MCF 10A (cell line): Measurements from ENCODE around the gene MICOS13. TPM values are rescaled to one million over a fixed set of nuclear protein-coding genes. Genes with fewer than 3 reads are reported as not detected.

ENCODE experiments used
- BruUV-seq: library from RNA; stranded (reverse); fragments of 400-500 nt; replicated peaks from 2 replicates; lab custom pipeline; 2021; lab: Mats Ljungman, UMichigan
- CTCF ChIA-PET: fragments of 300-600 bp; sonication (Branson Sonifier 250); formaldehyde crosslinking; extraction: SDS; loops from one replicate; lab custom pipeline; 2021; ENCODE audit warnings: antibody characterized with exemption, inconsistent platforms; lab: Yijun Ruan, JAX
- POLR2A ChIA-PET: fragments of 300-600, 350-650 bp; sonication (Branson Sonifier 250); formaldehyde crosslinking; extraction: SDS; loops from one replicate; lab custom pipeline; 2020; ENCODE audit warnings: antibody characterized with exemption, inconsistent platforms; lab: Yijun Ruan, JAX
- DNase-seq: peaks from one replicate; pipeline ENCODE4 v3.0.0-alpha.2; 2018; ENCODE audit not compliant: unreplicated experiment
- H3K27ac Mint-ChIP-seq: one replicate; pipeline ENCODE4 v1.8.0; 2022; ENCODE audit warnings: mild to moderate bottlenecking, low read depth, mixed read lengths; ENCODE audit not compliant: unreplicated experiment
- H3K27me3 Mint-ChIP-seq: one replicate; pipeline ENCODE4 v1.8.0; 2022; ENCODE audit warnings: mixed read lengths; ENCODE audit not compliant: insufficient read depth, unreplicated experiment
- H3K36me3 Mint-ChIP-seq: one replicate; pipeline ENCODE4 v1.8.0; 2022; ENCODE audit warnings: mild to moderate bottlenecking, moderate library complexity, mixed read lengths; ENCODE audit not compliant: insufficient read depth, unreplicated experiment
- H3K4me1 Mint-ChIP-seq: one replicate; pipeline ENCODE4 v1.8.0; 2022; ENCODE audit warnings: mixed read lengths; ENCODE audit not compliant: insufficient read depth, unreplicated experiment
- H3K4me3 Mint-ChIP-seq: one replicate; pipeline ENCODE4 v1.8.0; 2022; ENCODE audit warnings: mild to moderate bottlenecking, moderate library complexity, mixed read lengths; ENCODE audit not compliant: unreplicated experiment
- H3K9me3 Mint-ChIP-seq: one replicate; pipeline ENCODE4 v1.8.0; 2022; ENCODE audit warnings: mixed read lengths; ENCODE audit not compliant: unreplicated experiment
- intact Hi-C: fragments of 100-400 bp; cut with micrococcal nuclease; formaldehyde crosslinking; loops from 2 replicates; pipeline ENCODE4 v1.14.1; 2022
- total RNA-seq: library from RNA; stranded (reverse); gene quantifications from 2 replicates; pipeline ENCODE4 v1.2.3, GENCODE V29; 2022
- TF ChIP-seq, protein P1 (sequence below): fragments of 200-600 bp; IDR thresholded peaks from one replicate; pipeline ENCODE4 v1.8.0; 2022; ENCODE audit warnings: antibody characterized with exemption, mild to moderate bottlenecking; ENCODE audit not compliant: unreplicated experiment

Gene MICOS13
- total RNA-seq, 1 experiment from 2014 or later = 73.0 TPM

DNA sequence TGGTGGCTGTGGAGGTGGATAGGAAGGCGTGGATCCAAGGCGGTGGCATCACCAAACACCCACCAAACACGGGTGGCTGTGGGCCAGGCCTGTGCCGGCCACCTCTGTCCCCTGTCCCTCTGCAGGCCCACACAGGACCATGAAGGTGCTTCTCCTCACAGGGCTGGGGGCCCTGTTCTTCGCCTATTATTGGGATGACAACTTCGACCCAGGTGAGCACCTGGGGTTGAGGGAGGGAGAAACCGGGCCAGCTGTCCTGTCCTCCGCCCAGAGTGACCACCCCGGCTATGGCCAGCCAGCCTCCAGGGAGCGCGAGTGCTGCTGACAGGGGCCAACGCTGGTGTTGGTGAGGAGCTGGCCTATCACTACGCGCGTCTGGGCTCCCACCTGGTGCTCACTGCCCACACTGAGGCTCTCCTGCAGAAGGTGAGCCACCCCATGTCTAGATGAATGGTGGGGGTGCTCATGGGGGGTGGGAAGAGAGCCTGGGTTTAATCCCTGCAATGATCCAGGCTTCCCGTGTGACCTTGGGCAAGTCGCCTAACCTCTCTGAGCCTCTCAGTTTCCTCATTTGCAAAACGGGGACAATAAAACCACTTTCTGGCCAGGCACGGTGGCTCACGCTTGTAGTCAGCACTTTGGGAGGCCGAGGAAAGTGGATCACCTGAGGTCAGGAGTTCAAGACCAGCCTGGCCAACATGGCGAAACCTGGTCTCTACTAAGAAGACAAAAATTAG lies 4.5 kb upstream of the MICOS13 start:
- Mint-ChIP-seq H3K4me3 (no peak overlapping the region), H3K9me3 (no peaks in the 10 kb centered on the region), H3K27ac (no peak overlapping the region), H3K36me3 (peaks cover 8% of the 10 kb centered on the region), H3K27me3 (no peaks in the 10 kb centered on the region), H3K4me1 (peaks cover 21% of the 10 kb centered on the region)
- TF ChIP-seq, protein P1, sequence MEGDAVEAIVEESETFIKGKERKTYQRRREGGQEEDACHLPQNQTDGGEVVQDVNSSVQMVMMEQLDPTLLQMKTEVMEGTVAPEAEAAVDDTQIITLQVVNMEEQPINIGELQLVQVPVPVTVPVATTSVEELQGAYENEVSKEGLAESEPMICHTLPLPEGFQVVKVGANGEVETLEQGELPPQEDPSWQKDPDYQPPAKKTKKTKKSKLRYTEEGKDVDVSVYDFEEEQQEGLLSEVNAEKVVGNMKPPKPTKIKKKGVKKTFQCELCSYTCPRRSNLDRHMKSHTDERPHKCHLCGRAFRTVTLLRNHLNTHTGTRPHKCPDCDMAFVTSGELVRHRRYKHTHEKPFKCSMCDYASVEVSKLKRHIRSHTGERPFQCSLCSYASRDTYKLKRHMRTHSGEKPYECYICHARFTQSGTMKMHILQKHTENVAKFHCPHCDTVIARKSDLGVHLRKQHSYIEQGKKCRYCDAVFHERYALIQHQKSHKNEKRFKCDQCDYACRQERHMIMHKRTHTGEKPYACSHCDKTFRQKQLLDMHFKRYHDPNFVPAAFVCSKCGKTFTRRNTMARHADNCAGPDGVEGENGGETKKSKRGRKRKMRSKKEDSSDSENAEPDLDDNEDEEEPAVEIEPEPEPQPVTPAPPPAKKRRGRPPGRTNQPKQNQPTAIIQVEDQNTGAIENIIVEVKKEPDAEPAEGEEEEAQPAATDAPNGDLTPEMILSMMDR = no peak
- POLR2A ChIA-PET = no interaction called here
- no TSS peak for BruUV-seq
- no peak for DNase-seq
- intact Hi-C loops = no loop called here
- CTCF ChIA-PET = no interaction called here

DNA sequence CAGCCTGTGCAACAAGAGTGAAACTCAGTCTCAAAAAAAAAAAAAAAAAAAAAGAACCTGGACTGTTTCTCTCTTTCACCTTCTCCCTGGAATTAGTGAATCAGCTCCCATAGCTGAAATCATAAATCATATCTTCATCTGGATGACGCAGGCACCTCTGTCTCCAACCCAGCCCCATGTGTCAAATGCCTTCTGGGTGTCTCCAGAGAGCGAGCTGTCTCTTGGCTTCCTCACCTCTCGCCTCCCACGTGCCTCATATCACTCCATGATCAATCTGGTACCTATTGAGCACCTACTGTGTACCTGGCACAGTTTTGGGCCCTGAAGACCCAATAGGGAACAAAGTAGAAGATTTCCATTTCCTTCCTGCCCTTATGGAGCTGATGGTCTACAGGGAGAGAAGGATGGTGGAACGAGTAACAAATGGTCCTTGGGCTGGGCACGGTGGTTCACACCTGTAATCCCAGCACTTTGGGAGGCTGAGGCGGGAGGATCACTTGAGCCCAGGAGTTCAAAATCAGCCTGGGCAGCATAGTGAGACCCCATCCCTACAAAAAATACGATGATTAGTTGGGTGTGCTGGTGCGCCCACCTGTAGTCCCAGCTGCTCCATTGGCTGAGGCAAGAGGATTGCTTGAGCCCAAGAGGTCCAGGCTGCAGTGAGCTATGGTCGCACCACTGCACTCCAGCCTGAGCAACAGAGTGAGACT lies 3.0 kb upstream of the MICOS13 start:
- H3K36me3 Mint-ChIP-seq = no peaks in the 10 kb centered on the region
- no peak overlapping the region for H3K4me3 Mint-ChIP-seq
- no peaks in the 10 kb centered on the region for H3K27me3 Mint-ChIP-seq
- no peaks in the 10 kb centered on the region for H3K9me3 Mint-ChIP-seq
- ChIA-PET POLR2A (interaction anchor here (1.0 to 1.2 kb wide), 2 partner anchors 37 to 61 kb away, joined by 3 to 6 read pairs; partner anchors contain the start of genes CATSPERD, LONP1, SAFB and SAFB2), CTCF (interaction anchor here (0.5 to 0.6 kb wide), 4 partner anchors 48 to 1236 kb away, joined by 3 read pairs; no protein-coding TSS in a partner anchor)
- DNase-seq = no peak
- BruUV-seq = no TSS peak
- intact Hi-C loops = no loop called here
- peaks cover 26% of the 10 kb centered on the region for H3K4me1 Mint-ChIP-seq
- TF ChIP-seq, protein P1 = no peak
- H3K27ac Mint-ChIP-seq = no peak overlapping the region

DNA sequence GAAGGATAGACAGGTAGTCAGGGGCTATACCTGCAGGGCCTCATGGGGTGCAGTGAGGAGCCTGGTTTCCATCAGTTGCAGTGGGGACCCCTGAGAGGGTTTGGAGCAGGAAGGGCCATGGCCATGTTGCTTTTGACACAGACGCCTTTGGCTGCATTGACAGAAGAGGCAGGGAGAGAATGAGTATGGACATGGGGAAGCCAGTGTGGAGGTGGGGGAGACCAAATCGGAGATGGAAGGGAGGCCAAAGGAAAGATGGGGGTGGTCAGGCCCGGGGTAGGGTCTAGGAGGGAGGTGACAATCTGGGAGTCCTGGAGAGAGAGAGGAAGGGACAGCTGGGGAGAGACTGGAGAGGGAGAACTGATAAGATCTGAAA lies 1.8 kb upstream of the MICOS13 start:
- POLR2A ChIA-PET = interaction anchor here (0.7 to 1.7 kb wide), 5 partner anchors 8 to 634 kb away, joined by 3 to 7 read pairs (median 6); partner anchors contain the start of genes CATSPERD, LONP1, RPL36 and SAFB
- BruUV-seq = no TSS peak
- Mint-ChIP-seq H3K27me3 (no peaks in the 10 kb centered on the region), H3K27ac (peak overlapping the region; percentile 32), H3K9me3 (no peaks in the 10 kb centered on the region), H3K36me3 (no peaks in the 10 kb centered on the region), H3K4me3 (peak overlapping the region; percentile 76), H3K4me1 (peaks cover 26% of the 10 kb centered on the region)
- no peak for DNase-seq
- TF ChIP-seq, protein P1 = no peak
- CTCF ChIA-PET = no interaction called here
- intact Hi-C loops = no loop called here

DNA sequence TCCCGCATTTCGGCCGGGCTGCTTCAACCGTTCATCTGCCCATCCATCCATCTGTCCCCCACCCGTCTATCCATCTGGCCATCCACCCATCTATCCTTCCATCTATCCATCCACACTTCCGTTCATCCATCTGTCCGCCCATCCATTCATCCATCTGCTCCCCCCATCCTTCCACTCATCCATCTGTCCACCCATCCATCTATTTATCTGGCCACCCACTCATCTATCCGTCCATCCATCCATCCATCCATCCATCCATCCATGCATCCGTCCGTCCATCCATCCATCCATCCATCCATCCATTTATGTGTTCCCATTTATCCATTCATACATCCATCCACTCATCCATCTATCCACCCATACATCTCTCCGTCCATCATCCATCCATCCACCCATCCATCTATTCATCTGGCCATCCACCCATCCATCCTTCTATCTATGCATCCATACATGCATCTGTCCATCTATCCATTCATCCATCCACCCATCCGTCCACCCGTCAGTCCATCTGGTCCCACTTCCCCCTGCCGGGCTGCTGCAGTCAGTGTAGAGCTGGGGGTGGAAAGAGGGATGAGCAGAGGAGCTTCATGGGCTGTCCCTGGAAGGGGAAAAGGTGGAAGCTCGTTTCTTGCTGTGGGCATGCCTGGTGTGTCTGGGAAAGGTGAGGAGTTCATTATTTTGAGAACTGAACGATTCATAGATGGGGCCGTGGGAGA lies 1.2 kb upstream of the MICOS13 start:
- BruUV-seq = no TSS peak
- no peaks in the 10 kb centered on the region for H3K36me3 Mint-ChIP-seq
- TF ChIP-seq, protein P1 = no peak
- H3K9me3 Mint-ChIP-seq = no peaks in the 10 kb centered on the region
- peak overlapping the region; percentile 76 for H3K4me3 Mint-ChIP-seq
- no peak for DNase-seq
- peaks cover 26% of the 10 kb centered on the region for H3K4me1 Mint-ChIP-seq
- intact Hi-C loops = no loop called here
- H3K27ac Mint-ChIP-seq = peak overlapping the region; percentile 32
- CTCF ChIA-PET = no interaction called here
- POLR2A ChIA-PET = interaction anchor here (0.7 to 1.7 kb wide), 4 partner anchors 8 to 634 kb away, joined by 3 to 7 read pairs (median 4); partner anchors contain the start of genes CATSPERD, LONP1 and RPL36
- no peaks in the 10 kb centered on the region for H3K27me3 Mint-ChIP-seq
